ENCODE data around the gene PARD3B. TPM values are rescaled to one million over a fixed set of nuclear protein-coding genes. Genes with fewer than 3 reads are reported as not detected.

The PARD3B gene
- total RNA-seq, 2 experiments from 2014 or later, result 0.16 TPM; not detected in 1

- no peak for ATAC-seq
- H3K9me3 Mint-ChIP-seq (ENCODE audit: low read depth), result no peaks in the 10 kb centered on the region
- no peaks in the 10 kb centered on the region for H3K36me3 Mint-ChIP-seq
- H3K4me1 Mint-ChIP-seq, result no peaks in the 10 kb centered on the region
- CTCF ChIA-PET, result no interaction called here
- H3K27ac Mint-ChIP-seq, result no peak overlapping the region
- no peaks in the 10 kb centered on the region for H3K27me3 Mint-ChIP-seq
- no peak for DNase-seq
- no peak overlapping the region for H3K4me3 Mint-ChIP-seq
Measured at GRCh38 chr2:205540036-205540435, 994.8 kb downstream of the PARD3B start.

- no peak overlapping the region for H3K4me3 Mint-ChIP-seq
- H3K27ac Mint-ChIP-seq, result no peak overlapping the region
- CTCF ChIA-PET, result no interaction called here
- DNase-seq (no peak), ATAC-seq (no peak)
- no peaks in the 10 kb centered on the region for H3K9me3 Mint-ChIP-seq (ENCODE audit: low read depth)
- H3K36me3 Mint-ChIP-seq, result no peaks in the 10 kb centered on the region
- H3K4me1 Mint-ChIP-seq, result no peaks in the 10 kb centered on the region
- H3K27me3 Mint-ChIP-seq, result no peaks in the 10 kb centered on the region
Measured at GRCh38 chr2:205543262-205543843, 998.1 kb downstream of the PARD3B start.

- Mint-ChIP-seq H3K27me3 (no peaks in the 10 kb centered on the region), H3K36me3 (no peaks in the 10 kb centered on the region), H3K4me3 (no peak overlapping the region), H3K4me1 (no peaks in the 10 kb centered on the region), H3K9me3 (ENCODE audit: low read depth) (no peaks in the 10 kb centered on the region), H3K27ac (no peak overlapping the region)
- CTCF ChIA-PET, result no interaction called here
- DNase-seq (no peak), ATAC-seq (no peak)
Measured at GRCh38 chr2:205543937-205544702, 998.8 kb downstream of the PARD3B start.

GRCh38 chr2:205545971-205546816 is 1000.9 kb downstream of the PARD3B start:
- Mint-ChIP-seq H3K4me3 (no peak overlapping the region), H3K27me3 (no peaks in the 10 kb centered on the region), H3K4me1 (no peaks in the 10 kb centered on the region), H3K9me3 (ENCODE audit: low read depth) (no peaks in the 10 kb centered on the region), H3K36me3 (no peaks in the 10 kb centered on the region), H3K27ac (no peak overlapping the region)
- ATAC-seq (no peak), DNase-seq (no peak)
- CTCF ChIA-PET, result interaction anchor here (0.7 kb wide), 1 partner anchor 365 kb away, joined by 3 read pairs; no protein-coding TSS in a partner anchor

GRCh38 chr2:205555566-205556230 is 1010.4 kb downstream of the PARD3B start:
- CTCF ChIA-PET, result no interaction called here
- H3K4me1 Mint-ChIP-seq, result no peaks in the 10 kb centered on the region
- no peak overlapping the region for H3K4me3 Mint-ChIP-seq
- no peak for ATAC-seq
- no peak for DNase-seq
- H3K27me3 Mint-ChIP-seq, result no peaks in the 10 kb centered on the region
- H3K27ac Mint-ChIP-seq, result no peak overlapping the region
- no peaks in the 10 kb centered on the region for H3K36me3 Mint-ChIP-seq
- no peaks in the 10 kb centered on the region for H3K9me3 Mint-ChIP-seq (ENCODE audit: low read depth)

GRCh38 chr2:205556357-205556756 is 1011.1 kb downstream of the PARD3B start:
- CTCF ChIA-PET, result no interaction called here

GRCh38 chr2:205556841-205557539 is 1011.7 kb downstream of the PARD3B start:
- Mint-ChIP-seq H3K4me1 (no peaks in the 10 kb centered on the region), H3K9me3 (ENCODE audit: low read depth) (no peaks in the 10 kb centered on the region), H3K27ac (no peak overlapping the region), H3K27me3 (no peaks in the 10 kb centered on the region), H3K4me3 (no peak overlapping the region), H3K36me3 (no peaks in the 10 kb centered on the region)
- CTCF ChIA-PET, result no interaction called here
- no peak for DNase-seq
- ATAC-seq, result no peak

More at GRCh38 chr2:205556357-205556756, 1011.1 kb downstream of the PARD3B start:
- DNase-seq (no peak), ATAC-seq (no peak)
- Mint-ChIP-seq H3K36me3 (no peaks in the 10 kb centered on the region), H3K4me3 (no peak overlapping the region), H3K4me1 (no peaks in the 10 kb centered on the region), H3K27me3 (no peaks in the 10 kb centered on the region), H3K9me3 (ENCODE audit: low read depth) (no peaks in the 10 kb centered on the region), H3K27ac (no peak overlapping the region)

- H3K9me3 Mint-ChIP-seq (ENCODE audit: low read depth), result no peaks in the 10 kb centered on the region
- no peak for ATAC-seq
- H3K27me3 Mint-ChIP-seq, result no peaks in the 10 kb centered on the region
- no peaks in the 10 kb centered on the region for H3K36me3 Mint-ChIP-seq
- H3K4me1 Mint-ChIP-seq, result no peaks in the 10 kb centered on the region
- DNase-seq, result no peak
- no peak overlapping the region for H3K4me3 Mint-ChIP-seq
- no peak overlapping the region for H3K27ac Mint-ChIP-seq
- CTCF ChIA-PET, result no interaction called here
Measured at GRCh38 chr2:205557873-205558272, 1012.6 kb downstream of the PARD3B start.

- Mint-ChIP-seq H3K9me3 (ENCODE audit: low read depth) (no peaks in the 10 kb centered on the region), H3K4me3 (no peak overlapping the region), H3K4me1 (no peaks in the 10 kb centered on the region), H3K27ac (no peak overlapping the region), H3K36me3 (no peaks in the 10 kb centered on the region), H3K27me3 (no peaks in the 10 kb centered on the region)
- CTCF ChIA-PET, result no interaction called here
- DNase-seq (no peak), ATAC-seq (no peak)
Measured at GRCh38 chr2:205561441-205561840, 1016.2 kb downstream of the PARD3B start.

- Mint-ChIP-seq H3K9me3 (ENCODE audit: low read depth) (no peaks in the 10 kb centered on the region), H3K4me3 (no peak overlapping the region), H3K27ac (no peak overlapping the region), H3K4me1 (no peaks in the 10 kb centered on the region), H3K27me3 (no peaks in the 10 kb centered on the region), H3K36me3 (no peaks in the 10 kb centered on the region)
- CTCF ChIA-PET, result no interaction called here
- ATAC-seq, result no peak
- DNase-seq, result no peak
Measured at GRCh38 chr2:205563646-205564045, 1018.4 kb downstream of the PARD3B start.

GRCh38 chr2:205564346-205565141 is 1019.3 kb downstream of the PARD3B start:
- Mint-ChIP-seq H3K27ac (no peak overlapping the region), H3K4me1 (no peaks in the 10 kb centered on the region), H3K9me3 (ENCODE audit: low read depth) (no peaks in the 10 kb centered on the region), H3K4me3 (no peak overlapping the region), H3K36me3 (no peaks in the 10 kb centered on the region), H3K27me3 (no peaks in the 10 kb centered on the region)
- CTCF ChIA-PET, result no interaction called here
- DNase-seq (no peak), ATAC-seq (no peak)

- H3K4me3 Mint-ChIP-seq, result no peak overlapping the region
- H3K9me3 Mint-ChIP-seq (ENCODE audit: low read depth), result no peaks in the 10 kb centered on the region
- H3K4me1 Mint-ChIP-seq, result no peaks in the 10 kb centered on the region
- no peak for ATAC-seq
- DNase-seq, result no peak
- H3K27me3 Mint-ChIP-seq, result no peaks in the 10 kb centered on the region
- no peak overlapping the region for H3K27ac Mint-ChIP-seq
- CTCF ChIA-PET, result no interaction called here
- H3K36me3 Mint-ChIP-seq, result no peaks in the 10 kb centered on the region
Measured at GRCh38 chr2:205565142-205565522, 1019.9 kb downstream of the PARD3B start.
